GM12875 (cell line): ENCODE results near the gene DHX38.

Experiments used
- H3K4me3 ChIP-seq: one replicate; pipeline ENCODE4 v1.5.1; 2011; ENCODE audit warnings: low read depth, low read length, control low read depth
- CTCF ChIP-seq: IDR thresholded peaks from 2 replicates; pipeline ENCODE4 v1.5.1; 2011; ENCODE audit warnings: low read depth, mild to moderate bottlenecking, control low read depth, inconsistent platforms, low read length, moderate library complexity, borderline replicate concordance; ENCODE audit not compliant: insufficient read depth

Gene DHX38

GRCh38 chr16:72149676-72150464 is 56.2 kb downstream of the DHX38 start:
- H3K4me3 ChIP-seq, result no peak overlapping the region
- 0 out of 2 replicates have a peak, but pooled peaks have one; percentile 1 for TF ChIP-seq CTCF

- no peak overlapping the region for H3K4me3 ChIP-seq
- TF ChIP-seq CTCF, result no peak
Observed at GRCh38 chr16:72159386-72159785, 65.7 kb downstream of the DHX38 start.

- H3K4me3 ChIP-seq, result no peak overlapping the region
- no peak for TF ChIP-seq CTCF
Observed at GRCh38 chr16:72159801-72160200, 66.2 kb downstream of the DHX38 start.

- no peak for TF ChIP-seq CTCF
- H3K4me3 ChIP-seq, result no peak overlapping the region
Observed at GRCh38 chr16:72162105-72162692, 68.6 kb downstream of the DHX38 start.
